GM12875 (cell line): ENCODE measurements around the gene AFAP1.

Source experiments
- H3K4me3 ChIP-seq: one replicate; pipeline ENCODE4 v1.5.1; 2011; ENCODE audit warnings: low read depth, low read length, control low read depth
- TF ChIP-seq, protein P1 (sequence below): IDR thresholded peaks from 2 replicates; pipeline ENCODE4 v1.5.1; 2011; ENCODE audit warnings: low read depth, mild to moderate bottlenecking, control low read depth, inconsistent platforms, low read length, moderate library complexity, borderline replicate concordance; ENCODE audit not compliant: insufficient read depth

The AFAP1 gene

DNA sequence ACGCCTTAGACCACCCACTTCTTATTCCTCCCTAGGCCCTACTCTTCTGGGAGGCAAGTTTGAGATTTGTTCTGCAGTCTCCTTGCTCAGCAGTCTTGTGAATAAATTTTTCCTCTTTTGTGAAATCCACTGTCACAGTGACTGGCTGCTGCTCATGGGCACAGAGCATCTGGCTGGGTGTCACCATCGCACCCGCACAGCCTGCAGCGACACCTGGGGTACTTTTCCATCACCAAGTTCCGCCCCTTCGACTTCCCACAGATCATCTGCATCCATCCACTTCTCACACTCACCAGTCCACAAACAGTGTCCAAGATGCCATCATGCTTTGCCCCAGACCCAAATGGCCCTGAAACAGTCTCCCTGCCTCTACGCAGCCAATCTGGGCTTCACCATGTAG, 36.4 kb upstream of the AFAP1 start:
- H3K4me3 ChIP-seq: no peak overlapping the region
- TF ChIP-seq, protein P1, sequence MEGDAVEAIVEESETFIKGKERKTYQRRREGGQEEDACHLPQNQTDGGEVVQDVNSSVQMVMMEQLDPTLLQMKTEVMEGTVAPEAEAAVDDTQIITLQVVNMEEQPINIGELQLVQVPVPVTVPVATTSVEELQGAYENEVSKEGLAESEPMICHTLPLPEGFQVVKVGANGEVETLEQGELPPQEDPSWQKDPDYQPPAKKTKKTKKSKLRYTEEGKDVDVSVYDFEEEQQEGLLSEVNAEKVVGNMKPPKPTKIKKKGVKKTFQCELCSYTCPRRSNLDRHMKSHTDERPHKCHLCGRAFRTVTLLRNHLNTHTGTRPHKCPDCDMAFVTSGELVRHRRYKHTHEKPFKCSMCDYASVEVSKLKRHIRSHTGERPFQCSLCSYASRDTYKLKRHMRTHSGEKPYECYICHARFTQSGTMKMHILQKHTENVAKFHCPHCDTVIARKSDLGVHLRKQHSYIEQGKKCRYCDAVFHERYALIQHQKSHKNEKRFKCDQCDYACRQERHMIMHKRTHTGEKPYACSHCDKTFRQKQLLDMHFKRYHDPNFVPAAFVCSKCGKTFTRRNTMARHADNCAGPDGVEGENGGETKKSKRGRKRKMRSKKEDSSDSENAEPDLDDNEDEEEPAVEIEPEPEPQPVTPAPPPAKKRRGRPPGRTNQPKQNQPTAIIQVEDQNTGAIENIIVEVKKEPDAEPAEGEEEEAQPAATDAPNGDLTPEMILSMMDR: no peak

- H3K4me3 ChIP-seq: no peak overlapping the region
- TF ChIP-seq, protein P1: no peak
These were observed 34.8 kb upstream of the AFAP1 start for GRCh38 chr4:7974425-7974824.

- TF ChIP-seq, protein P1: no peak
These were observed 33.9 kb upstream of the AFAP1 start for GRCh38 chr4:7973545-7973981.

GRCh38 chr4:7971881-7972500, 32.3 kb upstream of the AFAP1 start:
- TF ChIP-seq, protein P1: no peak
- H3K4me3 ChIP-seq: no peak overlapping the region

More at GRCh38 chr4:7973545-7973981, 33.9 kb upstream of the AFAP1 start:
- H3K4me3 ChIP-seq: no peak overlapping the region

DNA sequence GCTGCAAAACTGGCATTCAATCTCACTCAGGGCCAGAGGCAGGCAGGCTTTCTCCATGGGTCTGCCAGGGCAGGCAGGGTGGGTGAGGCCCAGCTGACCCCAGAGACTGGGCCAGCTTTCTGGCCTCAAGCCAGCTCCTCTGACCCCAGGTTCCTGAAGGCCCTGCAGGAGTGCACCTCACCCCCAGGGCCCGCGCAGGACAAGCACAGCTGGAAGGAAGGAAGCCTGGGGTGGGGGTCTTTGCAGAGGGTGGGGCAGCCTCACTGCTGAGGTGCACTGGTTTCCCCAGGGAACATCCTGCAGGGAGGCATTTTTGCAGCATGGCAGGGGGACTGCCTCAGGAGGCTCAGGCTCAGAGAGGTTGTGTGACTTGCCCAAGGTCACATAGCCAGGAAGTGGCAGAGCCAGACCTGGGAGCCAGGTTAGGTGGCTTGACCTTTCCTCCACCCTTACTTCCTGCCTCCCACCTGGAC, 31.5 kb upstream of the AFAP1 start:
- TF ChIP-seq, protein P1: no peak
- no peak overlapping the region for H3K4me3 ChIP-seq

DNA sequence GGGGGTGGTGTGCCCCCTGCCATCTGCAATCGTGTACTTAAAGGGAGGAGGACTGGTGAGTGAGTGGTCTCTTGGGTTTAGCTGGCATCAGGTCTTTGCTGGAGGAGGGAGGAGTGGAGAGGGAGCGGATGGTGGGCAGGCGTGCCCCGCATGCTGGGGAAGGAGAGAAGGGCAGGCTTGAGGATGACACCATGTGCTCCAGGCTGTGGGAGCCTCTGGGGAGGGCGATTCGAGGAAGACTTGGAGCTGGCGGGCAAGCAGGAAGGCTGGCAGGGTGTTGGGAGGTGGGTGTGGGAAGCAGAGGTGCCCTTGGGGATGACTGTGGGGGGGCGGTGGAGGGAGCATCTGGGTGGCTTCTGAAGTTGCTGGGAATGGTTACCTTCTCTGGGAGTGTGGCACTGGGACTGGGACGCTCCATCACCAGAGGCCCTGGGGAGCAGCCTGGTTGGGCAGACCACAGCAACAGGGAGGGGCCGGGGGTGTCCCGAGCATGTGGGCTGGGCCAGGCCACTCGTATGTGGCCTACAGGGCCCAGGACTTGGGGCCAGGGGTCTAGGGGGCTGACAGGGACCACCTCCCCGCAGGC, 30.8 kb upstream of the AFAP1 start:
- H3K4me3 ChIP-seq: no peak overlapping the region
- TF ChIP-seq, protein P1: no peak
